HL-60 (cell line): ENCODE measurements around the gene ARHGAP23.

ENCODE experiments used
- CTCF ChIP-seq: IDR thresholded peaks from one replicate; pipeline ENCODE4 v1.5.1; 2011; ENCODE audit warnings: low read length, control low read depth, inconsistent platforms; ENCODE audit not compliant: insufficient read depth
- GABPA ChIP-seq: IDR thresholded peaks from 2 replicates; pipeline ENCODE4 v1.6.1; 2012; ENCODE audit warnings: low read depth
- POLR2AphosphoS5 ChIP-seq: IDR thresholded peaks from 2 replicates; pipeline ENCODE4 v1.6.1; 2012; ENCODE audit warnings: low read depth
- REST ChIP-seq: IDR thresholded peaks from 2 replicates; pipeline ENCODE4 v1.6.1; 2012; ENCODE audit warnings: low read depth; ENCODE audit not compliant: insufficient replicate concordance
- SPI1 ChIP-seq: IDR thresholded peaks from 2 replicates; pipeline ENCODE4 v1.6.1; 2012; ENCODE audit warnings: low read depth, mild to moderate bottlenecking, borderline replicate concordance

- TF ChIP-seq CTCF = no peak
- no peak for TF ChIP-seq POLR2AphosphoS5
- no peak for TF ChIP-seq REST
- TF ChIP-seq GABPA = no peak
- TF ChIP-seq SPI1 = no peak
Measured at GRCh38 chr17:38536661-38537060, 108.4 kb downstream of the ARHGAP23 start.
